GM04503 (cell line): Measurements from ENCODE around the gene GAB1.
A peak's percentile ranks its signal among the peaks of the same experiment; 100 is the strongest.

Experiments used
- DNase-seq: peaks from one replicate; pipeline ENCODE4 v3.0.0-alpha.2; 2012; ENCODE audit warnings: low read depth

Gene GAB1

DNA sequence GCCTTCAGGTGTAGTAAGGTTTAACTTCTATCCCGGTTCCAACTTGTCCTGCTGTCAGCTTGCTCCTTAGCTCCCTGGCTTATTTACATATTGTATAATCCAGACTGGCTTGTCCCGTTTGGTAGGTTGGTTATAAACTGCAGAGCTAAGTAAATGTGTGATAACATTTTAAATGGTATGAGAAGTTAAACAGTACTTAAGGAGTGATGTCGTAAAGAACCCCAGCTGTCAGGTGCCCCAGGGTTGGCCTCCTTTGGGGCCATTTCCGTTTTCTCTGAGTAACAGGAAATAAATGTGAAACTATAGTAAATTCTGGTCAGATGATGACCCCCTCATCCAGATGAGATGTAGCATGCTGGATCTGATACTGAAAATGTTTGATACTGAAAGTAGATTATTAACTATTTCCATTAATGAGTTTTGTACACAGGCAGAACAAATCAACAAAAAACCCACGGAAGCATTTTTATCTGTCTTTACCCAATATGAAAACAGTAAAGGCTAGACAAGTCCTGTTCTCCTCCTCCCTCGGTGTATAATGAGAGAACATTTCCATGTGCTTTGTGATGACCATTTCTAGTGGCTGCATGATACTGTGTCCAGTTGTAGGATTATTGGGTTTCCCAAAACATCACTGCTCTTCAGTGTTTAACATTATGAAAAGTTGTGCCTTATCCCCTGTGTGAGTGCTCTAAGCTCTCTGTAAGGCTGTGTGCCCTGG lies 22.4 kb downstream of the GAB1 start:
- DNase-seq, result no peak

DNA sequence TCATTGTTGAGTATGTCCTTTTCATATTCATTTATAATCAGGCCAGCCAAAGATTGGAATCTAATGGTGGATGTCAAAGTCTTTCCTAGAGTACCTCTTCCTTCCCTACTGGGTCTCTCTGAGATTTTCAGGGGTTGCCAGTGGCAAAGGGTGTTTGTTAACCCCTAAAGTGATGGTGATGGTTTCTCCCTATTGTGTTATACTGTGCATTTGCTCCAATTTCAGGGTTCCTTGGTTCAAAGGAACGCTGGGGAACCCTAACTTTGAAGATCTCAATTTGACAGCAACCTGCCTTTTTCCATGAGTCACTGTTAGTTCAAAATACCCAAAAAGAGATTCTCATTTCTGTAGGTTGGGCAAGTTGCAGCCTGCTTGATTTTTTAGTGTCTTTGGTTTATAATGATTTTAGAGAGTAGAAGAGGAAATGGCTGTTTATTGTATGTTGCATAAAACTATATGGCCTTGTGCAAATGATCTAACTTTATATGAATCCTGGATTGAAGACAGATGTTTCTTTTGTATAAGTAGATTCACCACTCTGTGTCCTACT lies 23.0 kb downstream of the GAB1 start:
- DNase-seq, result no peak

DNA sequence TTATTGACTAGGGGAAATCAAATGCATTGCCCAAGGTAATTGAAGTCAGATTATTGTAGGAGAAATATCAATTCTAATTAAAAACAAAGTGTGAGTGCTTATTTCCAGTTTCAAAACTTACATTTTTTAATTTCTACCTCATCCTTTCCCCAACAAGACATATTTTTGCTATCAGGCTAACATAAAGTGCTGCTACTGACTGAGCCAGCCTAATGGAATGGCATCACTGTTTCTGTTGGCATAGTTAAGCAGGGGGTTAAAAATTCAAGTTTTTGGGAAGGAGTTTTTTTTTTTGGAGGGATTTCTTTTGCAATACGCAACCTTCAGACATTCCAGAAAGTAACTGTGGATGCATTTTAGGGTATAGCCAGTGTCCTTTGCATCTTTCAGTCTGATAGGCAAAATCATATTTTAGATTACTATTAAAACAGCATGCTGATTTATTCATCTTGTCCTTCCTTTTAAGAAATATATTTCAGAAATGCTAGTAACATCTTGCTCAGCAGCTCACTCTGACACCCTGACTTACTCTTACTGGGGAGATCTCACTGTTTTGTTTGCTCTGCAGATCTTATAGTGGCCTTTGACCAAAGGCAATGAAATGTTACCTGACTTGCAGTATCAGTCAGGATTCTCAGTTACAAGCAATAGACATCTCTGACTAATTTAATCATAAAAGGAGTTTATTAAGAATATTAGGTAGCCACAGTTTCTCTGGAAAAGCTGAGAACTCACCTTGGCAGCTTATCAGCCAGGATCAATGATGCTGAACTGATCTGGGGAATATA lies 24.4 kb downstream of the GAB1 start:
- no peak for DNase-seq

DNA sequence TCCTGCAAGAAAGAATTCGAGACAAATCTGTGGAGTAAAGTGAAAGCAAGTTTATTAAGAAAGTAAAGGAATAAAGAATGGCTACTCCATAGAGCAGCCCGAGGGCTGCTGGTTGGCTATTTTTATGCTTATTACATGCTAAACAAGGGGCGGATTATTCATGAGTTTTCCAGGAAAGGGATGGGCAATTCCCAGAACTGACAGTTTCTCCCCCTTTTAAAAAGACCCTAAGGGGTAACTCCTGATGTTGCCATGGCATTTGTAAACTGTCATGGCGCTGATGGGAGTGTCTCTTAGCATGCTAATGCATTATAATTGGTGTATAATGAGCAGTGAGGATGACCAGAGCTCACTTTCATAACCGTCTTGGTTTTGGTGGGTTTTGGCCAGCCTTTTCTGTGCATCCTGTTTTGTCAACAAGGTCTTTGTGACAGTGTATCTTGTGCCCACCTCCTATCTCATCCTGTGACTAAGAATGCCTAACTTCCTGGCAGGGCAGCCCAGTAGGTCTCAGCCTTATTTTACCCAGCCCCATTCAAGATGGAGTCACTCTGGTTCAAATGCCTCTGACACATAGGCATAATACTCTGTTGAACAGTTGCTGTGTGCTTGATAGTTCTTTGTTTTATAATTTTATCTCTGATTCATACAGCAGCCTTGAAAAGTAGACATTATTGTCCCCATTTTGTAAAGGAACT lies 25.8 kb downstream of the GAB1 start:
- DNase-seq, result no peak

DNA sequence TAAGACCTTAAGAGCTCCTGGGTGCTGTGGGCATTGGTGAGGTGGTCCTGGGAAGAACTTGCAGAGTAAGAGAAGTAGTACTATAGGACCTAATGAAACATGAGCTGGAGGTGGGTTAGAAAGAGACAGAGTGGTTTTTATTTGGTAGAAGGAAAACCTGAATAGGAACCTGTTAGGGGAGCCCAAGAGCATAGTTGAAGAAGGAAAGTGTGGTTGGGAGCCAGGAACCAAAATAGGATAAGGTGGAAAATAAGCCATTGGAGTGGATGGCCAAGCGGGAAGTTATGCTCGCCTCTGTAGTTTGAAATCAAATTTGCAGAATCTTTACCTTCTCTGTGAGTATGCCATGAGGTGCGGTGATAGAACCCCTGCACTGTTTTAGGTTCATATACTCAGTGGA lies 26.7 kb downstream of the GAB1 start:
- DNase-seq, result no peak

DNA sequence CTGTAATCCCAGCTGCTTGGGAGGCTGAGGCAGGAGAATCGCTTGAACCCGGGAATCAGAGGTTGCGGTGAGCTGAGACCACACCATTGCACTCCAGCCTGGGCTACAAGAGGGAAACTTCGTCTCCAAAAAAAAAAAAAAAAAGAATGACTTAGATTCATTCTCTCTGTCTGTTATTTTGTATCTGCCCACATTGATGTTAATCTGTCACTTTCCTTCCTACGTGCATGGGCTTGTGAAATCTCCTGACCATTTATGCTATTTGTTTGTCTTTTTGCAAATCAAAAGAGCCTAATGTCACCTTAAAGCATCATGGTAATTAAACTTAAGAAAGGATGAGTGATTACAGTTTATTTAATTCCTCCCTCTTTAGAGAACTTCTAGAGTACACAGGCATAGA lies 27.4 kb downstream of the GAB1 start:
- no peak for DNase-seq

DNA sequence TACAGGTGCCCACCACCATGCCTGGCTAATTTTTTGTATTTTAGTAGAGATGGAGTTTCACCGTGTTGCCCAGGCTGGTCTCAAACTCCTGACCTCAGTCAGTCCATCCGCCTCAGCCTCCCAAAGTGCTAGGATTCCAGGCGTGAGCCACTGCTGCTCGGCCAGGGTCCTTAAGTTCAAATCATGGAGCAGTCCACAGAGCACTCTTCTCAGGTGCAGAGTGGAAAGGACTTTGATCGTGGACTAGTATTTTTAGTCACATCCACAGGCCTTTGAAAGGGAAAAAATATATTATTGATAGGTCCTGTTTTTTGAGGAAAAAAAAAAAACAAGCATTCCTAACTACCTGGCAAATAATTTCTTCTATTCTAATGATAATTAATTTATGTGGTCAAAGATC lies 31.2 kb downstream of the GAB1 start:
- DNase-seq, result no peak

DNA sequence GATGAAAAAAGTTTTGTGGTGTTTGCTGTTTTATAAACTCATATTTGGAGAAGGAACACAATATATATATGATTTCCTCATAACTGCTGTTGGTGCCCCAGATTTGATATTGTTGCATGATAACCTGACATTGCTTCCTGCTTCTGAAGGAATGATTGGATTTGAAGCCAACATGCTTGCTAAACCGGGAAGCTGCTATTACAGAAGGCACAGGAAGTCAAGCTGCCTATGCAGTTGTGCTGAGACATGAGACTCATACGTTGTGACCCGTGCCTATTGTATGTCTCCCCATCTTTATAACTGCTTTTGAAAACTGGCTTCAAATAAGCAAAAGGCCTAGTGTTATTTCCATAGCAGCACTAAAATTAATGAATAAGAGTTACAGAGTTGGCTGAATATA lies 32.9 kb downstream of the GAB1 start:
- DNase-seq, result no peak

DNA sequence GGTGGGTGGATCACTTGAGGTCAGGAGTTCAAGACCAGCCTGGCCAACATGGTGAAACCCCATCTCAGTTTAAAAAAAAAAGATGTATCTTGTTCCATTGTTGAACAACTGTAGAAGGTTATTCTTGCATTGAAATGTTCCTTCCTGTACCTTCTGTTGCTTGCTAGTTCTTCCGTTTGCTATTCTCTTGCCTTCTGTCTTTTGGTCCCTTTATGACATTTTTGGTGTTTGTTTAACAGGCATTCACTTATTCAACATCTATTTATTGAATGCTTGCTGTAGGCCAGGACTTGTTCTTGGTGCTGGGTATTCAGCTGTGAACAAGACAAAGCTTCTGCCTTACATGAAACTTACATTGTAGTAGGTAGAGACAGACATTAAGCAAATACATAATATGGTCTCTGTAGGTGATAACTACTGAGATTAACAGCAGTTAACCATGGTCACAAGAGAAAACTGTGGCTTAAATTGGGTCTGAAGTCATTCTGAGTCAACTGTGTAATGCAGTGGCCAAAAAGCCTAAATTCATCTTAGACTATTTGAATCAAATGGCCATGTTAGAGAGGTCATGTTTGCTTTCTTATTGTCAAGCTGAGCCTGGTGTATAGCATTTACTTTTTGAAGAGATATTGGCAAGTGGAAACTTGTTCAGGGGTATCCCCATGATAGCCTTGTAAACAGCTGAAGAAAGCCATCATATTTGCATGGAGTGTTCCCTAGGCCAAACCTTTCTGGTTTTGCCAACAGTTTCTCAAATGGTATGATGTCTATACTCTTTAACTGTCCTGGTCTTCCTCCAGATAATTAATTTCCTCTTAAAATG lies 35.6 kb downstream of the GAB1 start:
- no peak for DNase-seq

DNA sequence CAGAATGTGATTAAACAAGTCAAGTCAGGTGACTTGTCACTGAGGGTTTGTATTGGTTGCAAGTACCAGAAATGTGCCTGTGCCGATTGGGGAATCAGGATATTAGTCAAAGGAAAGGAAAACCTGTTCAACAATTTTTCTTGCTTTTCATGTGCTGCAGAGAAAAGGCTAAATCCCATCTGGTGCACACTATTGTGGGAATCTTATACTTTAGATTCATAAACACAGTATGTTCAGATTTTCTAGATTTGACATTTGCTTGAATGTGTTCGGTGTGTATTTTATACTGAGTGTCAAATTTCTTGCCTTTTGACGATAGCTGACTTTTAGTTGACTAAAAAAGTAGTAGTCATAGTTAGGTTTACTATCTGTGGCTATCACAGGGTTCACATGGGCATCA lies 37.6 kb downstream of the GAB1 start:
- no peak for DNase-seq

DNA sequence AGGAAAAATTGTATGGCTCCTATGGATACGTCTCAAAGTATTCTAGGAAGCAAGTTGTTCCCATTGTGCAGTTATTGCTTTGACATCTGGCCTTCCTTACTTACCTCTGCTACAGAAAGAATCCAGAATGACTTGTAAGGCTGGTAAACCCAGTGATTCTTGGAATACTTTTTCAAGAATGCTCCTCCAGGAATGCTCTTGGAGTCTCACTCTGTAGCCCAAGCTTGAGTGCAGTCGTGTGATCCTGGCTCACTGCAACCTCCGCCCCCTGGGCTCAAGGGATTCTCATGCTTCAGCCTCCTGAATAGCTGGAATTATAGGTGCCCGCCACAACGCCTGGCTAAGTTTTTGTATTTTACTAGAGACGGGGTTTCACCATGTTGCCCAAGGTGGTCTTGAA lies 38.1 kb downstream of the GAB1 start:
- DNase-seq, result no peak

DNA sequence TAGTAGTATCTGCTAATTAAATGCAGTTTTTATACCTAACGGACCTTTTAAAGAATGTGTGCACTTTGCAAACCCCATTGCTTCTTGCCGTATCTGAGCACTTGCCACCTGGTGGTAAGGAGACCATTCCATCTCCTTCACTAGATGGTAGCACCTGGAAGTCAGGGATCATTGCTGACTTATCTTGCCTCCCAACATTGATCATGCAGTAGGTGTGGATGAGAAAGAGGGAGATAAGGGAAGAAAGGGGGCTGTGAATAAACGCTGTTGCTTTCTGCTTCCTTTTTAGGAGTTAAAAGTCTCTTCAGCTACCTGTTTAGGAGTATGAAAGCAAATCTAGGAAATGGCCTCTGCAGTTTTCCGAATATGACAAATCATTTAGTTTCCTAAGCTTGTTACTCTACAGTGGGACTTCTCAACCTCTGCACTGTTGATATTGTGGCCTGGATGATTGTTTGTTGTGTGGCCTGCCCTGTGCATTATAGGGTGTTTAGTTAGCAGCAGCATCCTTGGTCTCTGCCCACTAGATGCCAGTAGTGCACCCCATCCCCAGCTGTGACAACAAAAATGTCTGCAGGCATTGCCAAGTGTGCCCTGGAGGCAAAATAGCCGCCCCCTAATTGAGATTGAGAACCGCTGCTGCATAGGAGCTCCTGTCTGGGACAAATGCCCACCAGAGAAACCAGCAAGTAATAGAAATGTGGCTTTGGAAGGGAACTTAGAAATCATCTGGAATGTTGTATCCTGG lies 38.8 kb downstream of the GAB1 start:
- no peak for DNase-seq

DNA sequence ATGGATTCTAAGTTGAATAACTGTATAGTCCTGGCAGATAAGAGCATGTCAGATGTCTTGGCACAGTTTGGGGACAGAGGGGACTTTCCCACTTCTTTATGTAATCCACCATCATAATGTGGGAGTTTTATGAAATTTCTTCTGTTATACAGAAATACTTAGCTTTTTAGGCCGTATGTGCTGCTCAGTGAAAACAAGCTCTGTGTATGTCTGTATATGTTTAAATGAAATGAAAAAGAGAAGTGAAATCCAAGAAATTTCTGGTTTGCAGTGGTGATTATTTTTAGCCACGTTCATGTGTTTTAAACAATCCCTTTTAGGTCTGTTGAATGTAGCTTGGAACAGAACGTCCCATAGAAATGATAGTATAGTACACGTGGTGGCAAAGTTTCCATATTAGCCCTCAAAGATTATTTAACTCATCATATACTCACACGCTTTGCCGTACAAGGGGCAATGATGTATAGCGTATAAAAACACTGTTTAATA lies 41.0 kb downstream of the GAB1 start:
- no peak for DNase-seq

DNA sequence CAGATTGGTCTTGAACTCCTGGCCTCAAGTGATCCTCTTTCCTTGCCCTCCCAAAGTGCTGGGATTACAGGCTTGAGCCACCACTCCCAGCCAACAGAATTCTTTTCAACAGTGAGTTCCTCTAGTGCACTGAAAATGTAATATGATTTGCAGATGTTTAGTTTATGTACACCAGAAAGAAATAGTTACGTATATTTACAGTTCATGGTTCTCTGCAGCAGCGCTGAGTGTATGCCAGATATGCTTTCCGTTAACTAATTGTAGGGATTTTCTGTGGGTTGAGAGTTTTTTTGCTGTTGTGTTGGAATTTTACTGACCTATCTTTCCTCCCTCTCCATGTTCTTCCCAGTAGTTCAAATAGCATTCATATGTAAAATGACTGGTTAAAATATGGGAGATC lies 44.0 kb downstream of the GAB1 start:
- DNase-seq, result no peak

DNA sequence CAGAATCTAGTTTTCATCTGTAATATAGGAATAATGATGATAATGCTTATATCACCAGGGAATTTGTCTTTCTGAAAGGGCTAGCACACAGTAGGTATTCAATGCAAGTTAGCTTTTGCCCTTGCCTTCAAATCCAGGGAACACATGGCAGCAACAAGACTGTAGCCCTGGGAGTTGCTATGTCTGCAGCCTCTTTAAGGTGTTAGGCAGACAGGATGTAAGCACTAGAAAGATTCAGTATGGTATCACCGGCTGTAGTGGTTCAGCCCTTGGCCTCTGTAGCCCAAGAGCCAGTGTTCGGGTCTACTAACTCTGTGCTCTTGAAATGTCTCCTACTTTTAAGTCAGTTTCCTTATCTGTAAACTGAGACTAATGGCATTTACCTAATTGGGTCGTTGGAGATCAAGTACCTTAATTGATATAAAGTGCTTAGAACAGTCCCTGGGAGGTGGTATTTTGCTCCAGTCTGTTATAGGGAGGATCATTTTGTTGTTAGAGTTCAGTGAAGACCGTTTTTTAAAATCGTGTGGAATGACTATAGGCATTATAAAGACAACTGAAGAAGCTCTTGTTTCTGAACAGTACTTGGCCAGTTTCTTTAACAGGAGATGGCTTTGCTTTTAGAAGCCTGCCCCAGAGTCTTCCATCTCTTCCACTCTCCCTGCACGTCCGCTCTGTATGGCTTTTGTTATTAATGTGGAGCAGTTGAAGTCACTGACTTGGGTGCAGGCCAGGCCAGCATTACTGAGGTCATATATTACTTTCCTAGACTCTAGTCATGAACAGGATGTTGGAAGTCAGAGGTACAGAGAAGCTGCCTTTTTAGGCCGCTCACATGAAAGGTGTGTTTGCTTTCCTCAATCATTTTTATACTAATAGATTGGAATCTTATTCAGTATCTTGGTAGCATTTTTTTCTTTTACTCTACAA lies 44.8 kb downstream of the GAB1 start:
- no peak for DNase-seq

DNA sequence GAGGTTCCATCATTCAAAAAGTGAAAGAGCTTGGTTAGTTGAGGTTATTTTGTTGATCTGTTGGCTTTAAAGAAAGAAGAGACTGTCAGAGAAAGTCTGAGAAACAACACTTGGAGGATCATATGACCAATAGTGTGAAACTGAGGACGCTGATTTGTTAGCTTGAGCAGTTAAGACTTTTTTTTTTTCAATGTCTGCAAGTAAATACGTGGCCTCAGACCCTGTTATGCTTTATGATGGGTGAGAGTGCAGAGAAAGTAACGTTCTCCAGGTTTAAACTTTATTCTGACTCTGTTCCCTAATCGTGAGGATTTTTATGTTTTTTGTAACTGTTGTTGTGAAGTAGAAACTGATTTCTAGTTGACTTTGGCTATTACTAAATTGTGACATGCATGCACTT lies 45.9 kb downstream of the GAB1 start:
- no peak for DNase-seq

DNA sequence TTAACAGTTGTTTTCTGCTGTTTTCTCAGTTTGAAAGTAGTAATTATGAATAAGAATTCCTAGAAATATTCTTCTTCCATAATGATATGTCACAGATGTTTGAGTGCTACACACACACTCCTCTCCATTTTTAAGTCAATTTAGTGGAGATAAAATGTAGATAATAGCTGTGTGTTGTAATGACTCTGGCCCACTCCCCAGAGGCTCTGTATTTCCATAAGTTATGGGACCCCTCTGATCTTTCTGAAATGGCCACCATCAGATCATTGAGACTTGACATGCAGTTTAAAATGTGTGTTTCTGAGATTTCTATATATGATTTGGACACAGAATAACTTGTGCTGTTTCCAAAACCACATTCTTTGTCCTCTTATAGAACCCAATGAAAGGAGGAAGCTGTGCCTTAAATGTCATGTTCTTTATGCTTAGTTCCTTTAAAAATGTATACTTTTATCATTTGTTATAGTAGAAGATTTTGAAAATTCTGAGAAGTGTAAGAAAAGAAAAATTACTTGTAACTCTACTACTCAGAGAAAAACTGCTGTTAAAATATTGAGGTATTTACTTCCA lies 46.4 kb downstream of the GAB1 start:
- DNase-seq, result no peak

DNA sequence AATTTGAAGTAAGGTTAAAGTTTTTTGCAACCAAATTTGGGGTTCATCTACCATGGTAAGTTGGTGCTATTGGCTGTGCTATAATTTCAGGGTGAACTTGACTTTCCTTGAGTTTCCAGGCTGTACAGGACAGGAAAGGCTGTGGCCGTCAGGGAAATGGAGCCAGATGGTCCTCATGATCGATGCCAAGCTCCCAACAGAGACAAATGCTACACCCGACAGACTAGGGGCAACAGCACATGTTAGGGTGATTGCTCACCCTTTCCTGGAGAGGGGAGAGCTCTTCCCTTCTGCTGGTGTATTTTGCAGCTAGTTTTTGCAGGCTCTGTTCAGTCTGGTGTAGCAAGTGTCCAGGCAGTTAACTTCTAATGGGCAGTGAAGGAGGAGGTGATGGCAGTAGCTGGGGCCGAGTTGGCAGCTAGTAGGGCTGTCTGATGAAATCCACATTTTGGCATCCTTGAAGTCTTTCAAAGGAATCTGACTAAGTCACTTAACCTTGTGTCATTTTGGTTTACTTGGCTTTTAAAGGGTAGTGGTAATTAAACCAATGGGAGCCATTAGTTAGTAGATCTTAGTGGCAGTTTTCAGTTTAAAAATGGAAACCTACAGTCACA lies 47.8 kb downstream of the GAB1 start:
- peak; percentile 65 for DNase-seq

DNA sequence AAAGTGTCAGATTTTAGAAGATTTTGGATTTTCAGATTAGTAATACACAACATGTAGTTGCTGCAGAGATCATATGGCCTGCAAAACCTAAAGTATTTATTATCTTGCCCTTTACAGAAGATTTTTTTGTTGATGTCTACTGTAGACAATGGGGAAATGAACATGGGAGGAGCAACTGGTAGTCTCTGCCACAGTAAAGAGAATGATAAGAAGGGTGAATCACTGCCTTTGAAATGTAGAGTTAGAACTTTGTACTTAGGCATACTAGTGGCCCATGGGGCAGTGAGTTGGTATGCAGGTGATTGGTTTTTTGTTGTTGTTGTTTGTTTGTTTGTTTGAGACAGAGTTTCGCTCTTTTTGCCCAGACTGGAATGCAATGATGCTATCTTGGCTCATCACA lies 50.1 kb downstream of the GAB1 start:
- DNase-seq, result no peak
